ENCODE results near the gene PRKN.

The PRKN gene

GRCh38 chr6:161507375-161507774 is 1220.2 kb downstream of the PRKN start:
- no peak for DNase-seq
- no peak overlapping the region for H2AFZ ChIP-seq (ENCODE audit: low read length)
- no peak overlapping the region for H3K9ac ChIP-seq (ENCODE audit: low read length)
- H3K79me2 ChIP-seq (ENCODE audit: low read length), result no peaks in the 10 kb centered on the region
- no peaks in the 10 kb centered on the region for H3K9me2 ChIP-seq (replicated peaks; ENCODE audit: insufficient read depth, low read length)
- no peaks in the 10 kb centered on the region for H3K4me1 ChIP-seq (ENCODE audit: low read length)
- H3K27me3 ChIP-seq (replicated peaks; ENCODE audit: insufficient read depth, low read length), result no peaks in the 10 kb centered on the region
- no peak overlapping the region for H3K4me3 ChIP-seq (ENCODE audit: low read length)
- H4K20me1 ChIP-seq (ENCODE audit: insufficient read depth, low read length), result no peaks in the 10 kb centered on the region
- H3K9me3 ChIP-seq (replicated peaks; ENCODE audit: insufficient read depth, low read length), result no peaks in the 10 kb centered on the region
- no peak overlapping the region for H3K4me2 ChIP-seq (ENCODE audit: low read depth, low read length)
- H3K27ac ChIP-seq (ENCODE audit: low read length), result no peak overlapping the region
- TF ChIP-seq EZH2 (optimal IDR thresholded peaks at IDR 0.05; ENCODE audit: low read depth, low read length) (no peak), EZH2phosphoT487 (IDR thresholded peaks at IDR 0.05; ENCODE audit: low read length) (no peak)
- TF ChIP-seq, protein P1, sequence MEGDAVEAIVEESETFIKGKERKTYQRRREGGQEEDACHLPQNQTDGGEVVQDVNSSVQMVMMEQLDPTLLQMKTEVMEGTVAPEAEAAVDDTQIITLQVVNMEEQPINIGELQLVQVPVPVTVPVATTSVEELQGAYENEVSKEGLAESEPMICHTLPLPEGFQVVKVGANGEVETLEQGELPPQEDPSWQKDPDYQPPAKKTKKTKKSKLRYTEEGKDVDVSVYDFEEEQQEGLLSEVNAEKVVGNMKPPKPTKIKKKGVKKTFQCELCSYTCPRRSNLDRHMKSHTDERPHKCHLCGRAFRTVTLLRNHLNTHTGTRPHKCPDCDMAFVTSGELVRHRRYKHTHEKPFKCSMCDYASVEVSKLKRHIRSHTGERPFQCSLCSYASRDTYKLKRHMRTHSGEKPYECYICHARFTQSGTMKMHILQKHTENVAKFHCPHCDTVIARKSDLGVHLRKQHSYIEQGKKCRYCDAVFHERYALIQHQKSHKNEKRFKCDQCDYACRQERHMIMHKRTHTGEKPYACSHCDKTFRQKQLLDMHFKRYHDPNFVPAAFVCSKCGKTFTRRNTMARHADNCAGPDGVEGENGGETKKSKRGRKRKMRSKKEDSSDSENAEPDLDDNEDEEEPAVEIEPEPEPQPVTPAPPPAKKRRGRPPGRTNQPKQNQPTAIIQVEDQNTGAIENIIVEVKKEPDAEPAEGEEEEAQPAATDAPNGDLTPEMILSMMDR (IDR thresholded peaks at IDR 0.05; ENCODE audit: low read length), result no peak
- H3F3A ChIP-seq (ENCODE audit: insufficient read depth, low read length), result no peaks in the 10 kb centered on the region
- H3K36me3 ChIP-seq (replicated peaks; ENCODE audit: insufficient read depth, low read length), result no peaks in the 10 kb centered on the region

- Histone ChIP-seq H3K27ac (ENCODE audit: low read length) (no peak overlapping the region), H3K79me2 (ENCODE audit: low read length) (no peaks in the 10 kb centered on the region), H3K4me3 (ENCODE audit: low read length) (no peak overlapping the region), H4K20me1 (ENCODE audit: insufficient read depth, low read length) (no peaks in the 10 kb centered on the region), H3K4me2 (ENCODE audit: low read depth, low read length) (no peak overlapping the region), H2AFZ (ENCODE audit: low read length) (no peak overlapping the region), H3K9me2 (replicated peaks; ENCODE audit: insufficient read depth, low read length) (no peaks in the 10 kb centered on the region), H3K9ac (ENCODE audit: low read length) (no peak overlapping the region), H3K4me1 (ENCODE audit: low read length) (no peaks in the 10 kb centered on the region), H3K27me3 (replicated peaks; ENCODE audit: insufficient read depth, low read length) (no peaks in the 10 kb centered on the region), H3F3A (ENCODE audit: insufficient read depth, low read length) (no peaks in the 10 kb centered on the region), H3K9me3 (replicated peaks; ENCODE audit: insufficient read depth, low read length) (no peaks in the 10 kb centered on the region), H3K36me3 (replicated peaks; ENCODE audit: insufficient read depth, low read length) (no peaks in the 10 kb centered on the region)
- TF ChIP-seq EZH2 (optimal IDR thresholded peaks at IDR 0.05; ENCODE audit: low read depth, low read length), result no peak
- TF ChIP-seq, protein P1 (IDR thresholded peaks at IDR 0.05; ENCODE audit: low read length), result no peak
- TF ChIP-seq EZH2phosphoT487 (IDR thresholded peaks at IDR 0.05; ENCODE audit: low read length), result no peak
- DNase-seq, result no peak
Measured at GRCh38 chr6:161503570-161503969, 1224.0 kb downstream of the PRKN start.

- H3K79me2 ChIP-seq (ENCODE audit: low read length), result no peaks in the 10 kb centered on the region
- no peak overlapping the region for H3K4me3 ChIP-seq (ENCODE audit: low read length)
- no peak for TF ChIP-seq EZH2phosphoT487 (IDR thresholded peaks at IDR 0.05; ENCODE audit: low read length)
- no peak for TF ChIP-seq EZH2 (optimal IDR thresholded peaks at IDR 0.05; ENCODE audit: low read depth, low read length)
- TF ChIP-seq, protein P1 (IDR thresholded peaks at IDR 0.05; ENCODE audit: low read length), result no peak
- no peaks in the 10 kb centered on the region for H3K9me2 ChIP-seq (replicated peaks; ENCODE audit: insufficient read depth, low read length)
- DNase-seq, result no peak
- H3K9me3 ChIP-seq (replicated peaks; ENCODE audit: insufficient read depth, low read length), result no peaks in the 10 kb centered on the region
- H4K20me1 ChIP-seq (ENCODE audit: insufficient read depth, low read length), result no peaks in the 10 kb centered on the region
- no peak overlapping the region for H3K4me2 ChIP-seq (ENCODE audit: low read depth, low read length)
- H3K36me3 ChIP-seq (replicated peaks; ENCODE audit: insufficient read depth, low read length), result no peaks in the 10 kb centered on the region
- no peak overlapping the region for H2AFZ ChIP-seq (ENCODE audit: low read length)
- no peak overlapping the region for H3K9ac ChIP-seq (ENCODE audit: low read length)
- no peak overlapping the region for H3K27ac ChIP-seq (ENCODE audit: low read length)
- H3K27me3 ChIP-seq (replicated peaks; ENCODE audit: insufficient read depth, low read length), result no peaks in the 10 kb centered on the region
- H3F3A ChIP-seq (ENCODE audit: insufficient read depth, low read length), result no peaks in the 10 kb centered on the region
- no peaks in the 10 kb centered on the region for H3K4me1 ChIP-seq (ENCODE audit: low read length)
Measured at GRCh38 chr6:161498881-161499280, 1228.7 kb downstream of the PRKN start.
